GM12873 (cell line): ENCODE measurements around the gene MYLK4.

Experiments
- CTCF ChIP-seq: IDR thresholded peaks from 2 replicates; pipeline ENCODE4 v1.5.1; 2012; ENCODE audit warnings: low read depth, mild to moderate bottlenecking, moderate library complexity, low read length, control low read depth; ENCODE audit not compliant: insufficient read depth; ENCODE audit errors: missing control alignments

Gene MYLK4

GRCh38 chr6:2718334-2719092 lies 32.2 kb downstream of the MYLK4 start:
- no peak for TF ChIP-seq CTCF

GRCh38 chr6:2716936-2717700 lies 33.6 kb downstream of the MYLK4 start:
- TF ChIP-seq CTCF, result no peak

- no peak for TF ChIP-seq CTCF
Observed at GRCh38 chr6:2715737-2716136, 35.0 kb downstream of the MYLK4 start.

GRCh38 chr6:2714111-2714895 lies 36.4 kb downstream of the MYLK4 start:
- TF ChIP-seq CTCF, result no peak

- TF ChIP-seq CTCF, result no peak
Observed at GRCh38 chr6:2713473-2714110, 37.1 kb downstream of the MYLK4 start.

GRCh38 chr6:2712102-2712501 lies 38.6 kb downstream of the MYLK4 start:
- no peak for TF ChIP-seq CTCF
